Smooth muscle cell (in vitro differentiated cells): ENCODE data around the gene XPO6. TPM values are rescaled to one million over a fixed set of nuclear protein-coding genes. Genes with fewer than 3 reads are reported as not detected.
A peak's percentile ranks its signal among the peaks of the same experiment; 100 is the strongest.

ENCODE experiments used
- DNase-seq: peaks from one replicate; lab custom pipeline; 2025; ENCODE audit not compliant: unreplicated experiment; lab: John Stamatoyannopoulos, UW
- H2AFZ ChIP-seq: fragments of 200-600 bp; sonication (generic); 2 replicates; pipeline ENCODE4 v1.6.0; 2016; ENCODE audit warnings: antibody characterized with exemption, low read depth, mild to moderate bottlenecking
- H3F3A ChIP-seq: fragments of 200-600 bp; sonication (generic); 2 replicates; pipeline ENCODE4 v1.6.0; 2017; ENCODE audit warnings: antibody characterized with exemption, low read depth
- H3K27ac ChIP-seq: fragments of 200-600 bp; sonication (generic); 2 replicates; pipeline ENCODE4 v1.5.1; 2016; ENCODE audit warnings: low read depth, mild to moderate bottlenecking
- H3K27me3 ChIP-seq: fragments of 200-600 bp; sonication (generic); 2 replicates; pipeline ENCODE4 v1.6.1; 2016; ENCODE audit warnings: low read depth, mild to moderate bottlenecking
- H3K36me3 ChIP-seq: fragments of 200-600 bp; sonication (generic); 2 replicates; pipeline ENCODE4 v1.5.1; 2016; ENCODE audit warnings: low read depth
- H3K4me1 ChIP-seq: fragments of 200-600 bp; sonication (generic); 2 replicates; pipeline ENCODE4 v1.5.1; 2016; ENCODE audit warnings: low read depth
- H3K4me2 ChIP-seq: fragments of 200-600 bp; sonication (generic); 2 replicates; pipeline ENCODE4 v1.6.0; 2016; ENCODE audit warnings: mild to moderate bottlenecking
- H3K4me3 ChIP-seq: fragments of 200-600 bp; sonication (generic); 2 replicates; pipeline ENCODE4 v1.5.1; 2016; ENCODE audit warnings: mild to moderate bottlenecking
- H3K79me2 ChIP-seq: fragments of 200-600 bp; sonication (generic); 2 replicates; pipeline ENCODE4 v1.6.0; 2016; ENCODE audit warnings: low read depth, mild to moderate bottlenecking
- H3K9ac ChIP-seq: fragments of 200-600 bp; sonication (generic); 2 replicates; pipeline ENCODE4 v1.6.0; 2016; ENCODE audit warnings: low read depth
- H3K9me3 ChIP-seq: fragments of 200-600 bp; sonication (generic); replicated peaks from 2 replicates; pipeline ENCODE4 v1.5.1; 2016; ENCODE audit warnings: low read depth
- H4K20me1 ChIP-seq: fragments of 200-600 bp; sonication (generic); 2 replicates; pipeline ENCODE4 v1.6.0; 2016; ENCODE audit warnings: low read depth
- CTCF ChIP-seq: fragments of 200-600 bp; sonication (generic); IDR thresholded peaks from 2 replicates; pipeline ENCODE4 v1.5.1; 2017; ENCODE audit warnings: borderline replicate concordance, mild to moderate bottlenecking, antibody characterized with exemption; ENCODE audit not compliant: insufficient read depth, poor library complexity, severe bottlenecking
- WGBS: methylation state at CpG from one replicate; pipeline ENCODE4 v1.1.7; 2016; ENCODE audit warnings: low lambda C conversion rate; 5-methylcytosine and 5-hydroxymethylcytosine counted together
- polyA plus RNA-seq: library from polyadenylated mRNA; unstranded; fragments of >200 nt; fragmentation: Nextera tagmentation; extraction: Ambion mirVana; gene quantifications from 2 replicates; pipeline ENCODE4 v1.2.1, GENCODE V29; 2016
- total RNA-seq: library from RNA; depleted of rRNA; stranded (reverse); fragments of >200 nt; gene quantifications from 2 replicates; pipeline ENCODE4 v1.2.3, GENCODE V29; 2014

XPO6 gene
- total and polyA plus RNA-seq, 2 experiments from 2014 or later, result 42.1 to 82.1 TPM

- Histone ChIP-seq H3K4me3 (no peak overlapping the region), H3K4me1 (no peaks in the 10 kb centered on the region), H3K9ac (no peak overlapping the region), H4K20me1 (peaks cover 22% of the 10 kb centered on the region), H2AFZ (no peak overlapping the region), H3K27me3 (no peaks in the 10 kb centered on the region), H3K27ac (no peak overlapping the region), H3K79me2 (no peaks in the 10 kb centered on the region), H3F3A (no peaks in the 10 kb centered on the region), H3K4me2 (no peak overlapping the region), H3K9me3 (no peaks in the 10 kb centered on the region), H3K36me3 (peaks cover 15% of the 10 kb centered on the region)
- no peak for TF ChIP-seq CTCF
- WGBS, result over 99% methylated on average over 7 of the region's 7 CpGs
- no peak for DNase-seq
These were observed 78.1 kb downstream of the XPO6 start for GRCh38 chr16:28133666-28134065.

GRCh38 chr16:28131743-28132393 is 79.9 kb downstream of the XPO6 start:
- Histone ChIP-seq H3F3A (no peaks in the 10 kb centered on the region), H4K20me1 (peaks cover 23% of the 10 kb centered on the region), H2AFZ (no peak overlapping the region), H3K9me3 (no peaks in the 10 kb centered on the region), H3K36me3 (peaks cover 15% of the 10 kb centered on the region), H3K4me2 (no peak overlapping the region), H3K9ac (no peak overlapping the region), H3K4me3 (no peak overlapping the region), H3K27me3 (no peaks in the 10 kb centered on the region), H3K79me2 (no peaks in the 10 kb centered on the region), H3K27ac (no peak overlapping the region), H3K4me1 (no peaks in the 10 kb centered on the region)
- no peak for TF ChIP-seq CTCF
- 86% methylated on average over 5 of the region's 5 CpGs for WGBS
- no peak for DNase-seq

- Histone ChIP-seq H3K9ac (peak overlapping the region; percentile 27), H2AFZ (no peak overlapping the region), H3K4me3 (no peak overlapping the region), H3K27ac (peak overlapping the region; percentile 38), H3K4me1 (no peaks in the 10 kb centered on the region), H3K4me2 (no peak overlapping the region), H3K36me3 (peaks cover 15% of the 10 kb centered on the region), H3F3A (no peaks in the 10 kb centered on the region), H4K20me1 (peaks cover 24% of the 10 kb centered on the region), H3K9me3 (no peaks in the 10 kb centered on the region), H3K79me2 (no peaks in the 10 kb centered on the region), H3K27me3 (no peaks in the 10 kb centered on the region)
- TF ChIP-seq CTCF, result no peak
- WGBS, result 86% methylated on average over 6 of the region's 6 CpGs
- no peak for DNase-seq
These were observed 80.6 kb downstream of the XPO6 start for GRCh38 chr16:28131181-28131580.
